ENCODE results near the gene ATXN1. TPM values are rescaled to one million over a fixed set of nuclear protein-coding genes. Genes with fewer than 3 reads are reported as not detected.
A peak's percentile ranks its signal among the peaks of the same experiment; 100 is the strongest.

The ATXN1 gene
- total RNA-seq, 1 donor from 2014 or later: 59.8 TPM

- Mint-ChIP-seq H3K36me3 (ENCODE audit: low read depth) (peaks cover 12% of the 10 kb centered on the region), H3K27me3 (no peaks in the 10 kb centered on the region), H3K4me3 (no peak overlapping the region), H3K9me3 (no peaks in the 10 kb centered on the region), H3K27ac (no peak overlapping the region), H3K4me1 (peaks cover 36% of the 10 kb centered on the region)
- CTCF ChIA-PET: interaction anchor here (0.6 to 1.3 kb wide), 2 partner anchors 38 to 437 kb away, joined by 3 read pairs; no protein-coding TSS in a partner anchor
- POLR2A ChIA-PET: no interaction called here
- DNase-seq: no peak
- intact Hi-C loops (cut with micrococcal nuclease): no loop called here
- ATAC-seq (ENCODE audit: low read depth): no peak
- TF ChIP-seq CTCF (IDR thresholded peaks at IDR 0.05): no peak
Observed at GRCh38 chr6:16324606-16325225, 436.5 kb downstream of the ATXN1 start.

GRCh38 chr6:16324184-16324583 is 437.1 kb downstream of the ATXN1 start:
- Mint-ChIP-seq H3K27me3 (no peaks in the 10 kb centered on the region), H3K4me1 (peaks cover 36% of the 10 kb centered on the region), H3K9me3 (no peaks in the 10 kb centered on the region), H3K36me3 (ENCODE audit: low read depth) (peaks cover 12% of the 10 kb centered on the region), H3K27ac (no peak overlapping the region), H3K4me3 (no peak overlapping the region)
- intact Hi-C loops (cut with micrococcal nuclease): no loop called here
- DNase-seq (no peak), ATAC-seq (ENCODE audit: low read depth) (no peak)
- ChIA-PET POLR2A (no interaction called here), CTCF (interaction anchor here (0.6 to 1.3 kb wide), 2 partner anchors 38 to 438 kb away, joined by 3 read pairs; no protein-coding TSS in a partner anchor)
- TF ChIP-seq CTCF (IDR thresholded peaks at IDR 0.05): no peak

GRCh38 chr6:16322666-16323312 is 438.5 kb downstream of the ATXN1 start:
- TF ChIP-seq CTCF (IDR thresholded peaks at IDR 0.05): no peak
- intact Hi-C loops (cut with micrococcal nuclease): loop anchor here (1.0 to 2.0 kb wide), 2 partner anchors 10 to 390 kb away; no protein-coding TSS in a partner anchor
- Mint-ChIP-seq H3K4me1 (peaks cover 38% of the 10 kb centered on the region), H3K9me3 (no peaks in the 10 kb centered on the region), H3K4me3 (no peak overlapping the region), H3K27ac (peak overlapping the region; percentile 85), H3K36me3 (ENCODE audit: low read depth) (peaks cover 10% of the 10 kb centered on the region), H3K27me3 (no peaks in the 10 kb centered on the region)
- DNase-seq: no peak
- ChIA-PET CTCF (interaction anchor here (0.6 to 1.9 kb wide), 5 partner anchors 9 to 441 kb away, joined by 3 to 9 read pairs (median 3); no protein-coding TSS in a partner anchor), POLR2A (interaction anchor here (0.6 to 1.5 kb wide), 7 partner anchors 9 to 440 kb away, joined by 3 to 9 read pairs (median 4); no protein-coding TSS in a partner anchor)
- peak; percentile 83 for ATAC-seq (ENCODE audit: low read depth)

- Mint-ChIP-seq H3K36me3 (ENCODE audit: low read depth) (peaks cover 5% of the 10 kb centered on the region), H3K27ac (peak overlapping the region; percentile 41), H3K9me3 (no peaks in the 10 kb centered on the region), H3K4me1 (peaks cover 41% of the 10 kb centered on the region), H3K4me3 (no peak overlapping the region), H3K27me3 (no peaks in the 10 kb centered on the region)
- ATAC-seq (ENCODE audit: low read depth) (no peak), DNase-seq (no peak)
- ChIA-PET CTCF (interaction anchor here (0.9 to 1.9 kb wide), 2 partner anchors 10 to 46 kb away, joined by 3 to 9 read pairs; no protein-coding TSS in a partner anchor), POLR2A (interaction anchor here (1.1 to 1.4 kb wide), 2 partner anchors 10 to 15 kb away, joined by 4 to 6 read pairs; no protein-coding TSS in a partner anchor)
- intact Hi-C loops (cut with micrococcal nuclease): loop anchor here (1.0 to 2.0 kb wide), 2 partner anchors 10 to 391 kb away; no protein-coding TSS in a partner anchor
- TF ChIP-seq CTCF (IDR thresholded peaks at IDR 0.05): no peak
Observed at GRCh38 chr6:16321826-16322225, 439.4 kb downstream of the ATXN1 start.

- POLR2A ChIA-PET: no interaction called here
- peaks cover 44% of the 10 kb centered on the region for H3K4me1 Mint-ChIP-seq
Observed at GRCh38 chr6:16321341-16321710, 439.9 kb downstream of the ATXN1 start.

More at GRCh38 chr6:16321341-16321710, 439.9 kb downstream of the ATXN1 start:
- no peak for TF ChIP-seq CTCF (IDR thresholded peaks at IDR 0.05)
- DNase-seq (no peak), ATAC-seq (ENCODE audit: low read depth) (no peak)
- Mint-ChIP-seq H3K27me3 (no peaks in the 10 kb centered on the region), H3K36me3 (ENCODE audit: low read depth) (peaks cover 1% of the 10 kb centered on the region), H3K9me3 (no peaks in the 10 kb centered on the region), H3K27ac (no peak overlapping the region), H3K4me3 (no peak overlapping the region)
- CTCF ChIA-PET: interaction anchor here (6.3 kb wide), 1 partner anchor 11 kb away, joined by 50 read pairs; no protein-coding TSS in a partner anchor
- intact Hi-C loops (cut with micrococcal nuclease): no loop called here

Measured in activated B cell treated with CpG ODN at 0.5 μM for 24 hours (primary cell).